Esophagus squamous epithelium (tissue), 5 donors: ENCODE measurements around the gene PRR4. TPM values are rescaled to one million over a fixed set of nuclear protein-coding genes. Genes with fewer than 3 reads are reported as not detected.

ENCODE experiments used
- DNase-seq: peaks from one replicate; lab custom pipeline; 2025; lab: John Stamatoyannopoulos, UW
- H3K27ac ChIP-seq, 4 donors: fragments of 200-600 bp; sonication (generic); one replicate each; pipeline ENCODE4 v1.5.1; 2016 to 2019; ENCODE audit warnings: mild to moderate bottlenecking in 1 of 4
- H3K27me3 ChIP-seq, 4 donors: fragments of 200-600 bp; sonication (generic); 1 replicate in 3 of 4; 2 replicates in 1 of 4; pipeline versions ENCODE4 v1.5.1 to v1.6.0; 2017 to 2021; ENCODE audit warnings: antibody characterized with exemption in 1 of 4
- H3K36me3 ChIP-seq, 3 donors: fragments of 200-600 bp; sonication (generic); one replicate each; pipeline ENCODE4 v1.5.1; 2016 to 2019
- H3K4me1 ChIP-seq, 3 donors: fragments of 200-600 bp; sonication (generic); one replicate each; pipeline ENCODE4 v1.5.1; 2017 to 2019
- H3K4me3 ChIP-seq, 4 donors: fragments of 200-600 bp; sonication (generic); 1 replicate in 3 of 4; 2 replicates in 1 of 4; pipeline ENCODE4 v1.5.1; 2016 to 2019; ENCODE audit warnings: mild to moderate bottlenecking in 2 of 4, moderate library complexity in 1 of 4
- H3K9me3 ChIP-seq, 3 donors: fragments of 200-600 bp; sonication (generic); one replicate each; pipeline ENCODE4 v1.5.1; 2016 to 2019
- POLR2A ChIP-seq, 4 donors: fragments of 450-650 bp; IDR thresholded peaks; one replicate each; pipeline ENCODE4 v1.6.1; 2017; ENCODE audit warnings: antibody characterized with exemption in 4 of 4, mild to moderate bottlenecking in 4 of 4, moderate library complexity in 3 of 4
- WGBS, 2 donors: methylation state at CpG; one replicate each; pipeline ENCODE4 v1.1.5; 2018; 5-methylcytosine and 5-hydroxymethylcytosine counted together
- intact Hi-C: fragments of 100-400 bp; cut with DNase I; formaldehyde crosslinking; loops from one replicate; pipeline ENCODE4 v1.15.0; 2022
- small RNA-seq, 4 donors: library from RNA; depleted of rRNA; stranded (forward); fragments of <200 nt; gene quantifications; one replicate each; pipeline ENCODE3, GENCODE V24; 2016
- total RNA-seq, 4 donors: library from RNA; depleted of rRNA; stranded (reverse); fragments of >200 nt; gene quantifications; one replicate each; pipeline ENCODE4 v1.1.0, GENCODE V29; 2016
- TF ChIP-seq, protein P1 (sequence below), 6 experiments: fragments of 450-650 bp in 4 of 6; fragments of 200-600 bp in 2 of 6; sonication (generic) in 2 of 6; IDR thresholded peaks; one replicate each; pipeline ENCODE4 v1.5.1; 2016 to 2019; ENCODE audit warnings: antibody characterized with exemption in 6 of 6, mild to moderate bottlenecking in 4 of 6, moderate library complexity in 4 of 6
- donor health status: DM: yes; HTN: yes; CAD: no.

Gene PRR4
- total RNA-seq, 4 donors from 2014 or later: 0.76 to 159 (median 1.4) TPM; not detected in 1

DNA sequence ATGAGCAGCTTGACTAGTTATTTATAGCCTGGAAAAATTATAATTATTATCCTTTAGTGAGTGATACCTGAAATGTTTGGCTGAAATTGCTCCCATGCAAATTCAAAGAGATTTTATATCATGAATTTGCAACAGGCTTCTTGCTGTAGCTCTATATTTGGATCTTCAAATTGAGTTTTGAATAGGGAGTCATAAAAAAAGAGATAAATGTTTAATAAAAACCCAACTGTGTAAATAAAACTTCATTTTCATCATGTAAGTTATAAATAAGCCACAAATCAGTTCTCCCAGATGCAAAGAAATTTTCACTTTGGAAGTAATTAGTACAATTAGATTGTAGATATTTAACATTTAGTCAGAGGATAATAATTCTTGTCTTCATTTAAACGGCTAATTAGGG is 42.1 kb downstream of the PRR4 start, which contains the start of gene TAS2R8:
Gene TAS2R8, minus strand, starts transcription at position 101 of the 400 bp plus-strand sequence. CDS start 306 bp downstream, outside the sequence.
- H3K4me1 ChIP-seq: no peaks in the 10 kb centered on the region
- intact Hi-C loops: no loop called here
- H3K4me3 ChIP-seq: no peak within 1 kb of the TSS
- H3K27me3 ChIP-seq: no peaks in the 10 kb centered on the region
- 45 to 54% methylated on average over 1 of the region's 1 CpG for WGBS, 2 donors
- no peaks in the 10 kb centered on the region for H3K9me3 ChIP-seq
- H3K27ac ChIP-seq: no peak within 1 kb of the TSS
- no peak for DNase-seq
- H3K36me3 ChIP-seq: no peaks in the 10 kb centered on the region
- TF ChIP-seq, protein P1, sequence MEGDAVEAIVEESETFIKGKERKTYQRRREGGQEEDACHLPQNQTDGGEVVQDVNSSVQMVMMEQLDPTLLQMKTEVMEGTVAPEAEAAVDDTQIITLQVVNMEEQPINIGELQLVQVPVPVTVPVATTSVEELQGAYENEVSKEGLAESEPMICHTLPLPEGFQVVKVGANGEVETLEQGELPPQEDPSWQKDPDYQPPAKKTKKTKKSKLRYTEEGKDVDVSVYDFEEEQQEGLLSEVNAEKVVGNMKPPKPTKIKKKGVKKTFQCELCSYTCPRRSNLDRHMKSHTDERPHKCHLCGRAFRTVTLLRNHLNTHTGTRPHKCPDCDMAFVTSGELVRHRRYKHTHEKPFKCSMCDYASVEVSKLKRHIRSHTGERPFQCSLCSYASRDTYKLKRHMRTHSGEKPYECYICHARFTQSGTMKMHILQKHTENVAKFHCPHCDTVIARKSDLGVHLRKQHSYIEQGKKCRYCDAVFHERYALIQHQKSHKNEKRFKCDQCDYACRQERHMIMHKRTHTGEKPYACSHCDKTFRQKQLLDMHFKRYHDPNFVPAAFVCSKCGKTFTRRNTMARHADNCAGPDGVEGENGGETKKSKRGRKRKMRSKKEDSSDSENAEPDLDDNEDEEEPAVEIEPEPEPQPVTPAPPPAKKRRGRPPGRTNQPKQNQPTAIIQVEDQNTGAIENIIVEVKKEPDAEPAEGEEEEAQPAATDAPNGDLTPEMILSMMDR (IDR thresholded peaks at IDR 0.05): no peak
- no peak for TF ChIP-seq POLR2A (IDR thresholded peaks at IDR 0.05)

DNA sequence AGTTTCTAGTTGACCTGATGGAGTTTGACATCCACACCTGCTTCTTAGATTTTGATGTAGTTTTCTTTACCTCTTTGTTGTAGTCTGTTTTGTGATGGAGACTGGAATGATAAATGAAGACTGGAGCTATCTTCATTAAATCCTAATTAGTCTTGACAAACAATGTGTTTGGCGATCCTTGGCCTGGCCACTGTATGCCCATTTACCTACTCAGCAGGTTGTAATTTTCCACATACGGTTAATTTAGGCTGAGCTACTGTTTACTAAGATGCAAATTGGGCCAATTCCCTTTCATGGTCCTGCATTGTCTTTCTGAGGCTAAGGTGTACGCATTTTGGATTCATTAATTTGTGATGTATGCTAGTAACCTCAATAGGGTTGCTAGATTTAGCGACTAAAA is 46.7 kb downstream of the PRR4 start, which contains the start of gene TAS2R7:
Gene TAS2R7, minus strand, starts transcription at position 41 of the 400 bp plus-strand sequence. CDS start 57 bp downstream, outside the sequence.
- TF ChIP-seq, protein P1 (IDR thresholded peaks at IDR 0.05): no peak
- no peak for TF ChIP-seq POLR2A (IDR thresholded peaks at IDR 0.05)
- Histone ChIP-seq H3K9me3 (no peaks in the 10 kb centered on the region), H3K4me1 (no peaks in the 10 kb centered on the region), H3K27ac (no peak within 1 kb of the TSS), H3K4me3 (no peak within 1 kb of the TSS), H3K36me3 (no peaks in the 10 kb centered on the region), H3K27me3 (no peaks in the 10 kb centered on the region)
- WGBS, 2 donors: 46% methylated on average over 4 of the region's 4 CpGs
- intact Hi-C loops: no loop called here
- DNase-seq: no peak

DNA sequence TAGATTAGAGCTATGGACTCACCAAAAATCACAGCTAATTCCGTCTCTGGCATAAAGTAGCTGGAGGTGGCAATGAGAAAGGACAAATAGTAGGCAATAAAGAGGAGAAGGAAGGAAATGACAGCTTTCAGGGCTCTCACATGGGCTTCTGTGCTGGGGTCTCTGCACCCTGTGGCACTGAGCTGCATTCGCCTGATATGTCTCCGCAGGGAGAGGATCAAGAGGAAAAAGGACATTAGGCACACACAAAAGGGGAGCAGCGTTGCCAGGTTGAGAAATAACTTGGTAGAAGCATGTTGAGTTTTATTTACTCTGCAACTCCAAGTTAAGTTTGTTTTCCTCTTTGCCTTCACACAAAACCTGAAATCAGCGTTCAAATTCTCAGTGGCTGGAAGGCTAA is 47.5 kb downstream of the PRR4 start:
- Histone ChIP-seq H3K4me1 (no peaks in the 10 kb centered on the region), H3K27me3 (no peaks in the 10 kb centered on the region), H3K4me3 (no peak overlapping the region), H3K36me3 (no peaks in the 10 kb centered on the region), H3K27ac (no peak overlapping the region), H3K9me3 (no peaks in the 10 kb centered on the region)
- WGBS, 2 donors: 42 to 48% methylated on average over 5 of the region's 5 CpGs
- intact Hi-C loops: no loop called here
- TF ChIP-seq POLR2A (IDR thresholded peaks at IDR 0.05): no peak
- TF ChIP-seq, protein P1 (IDR thresholded peaks at IDR 0.05): no peak
- no peak for DNase-seq

Small RNA genes within 50 kb of the gene (small RNA-seq; reads per million reads assigned to genes)
- 0 to 0.09 (median 0) reads per million in 4 donors for gene PRR4

Other genes starting within 250 kb of the PRR4 start
- gene MAGOHB, start 235.9 kb downstream of the PRR4 start, total RNA-seq: 10 to 100 TPM in 2 of 4 donors, 1 to 10 TPM in 2; 5.4 to 25.1 (median 9.8) TPM
- 10 to 100 TPM in 1 of 4 donors, 1 to 10 TPM in 3; 3.4 to 11.7 (median 8.2) TPM for gene STYK1, start 175.4 kb downstream of the PRR4 start, total RNA-seq
- 100 to 1,000 TPM; 318 to 484 (median 370) TPM for gene YBX3, start 126.2 kb downstream of the PRR4 start, total RNA-seq
- under 1 TPM in 1 of 4 donors, not detected in 3; 0.40 TPM for gene TAS2R7, start 46.8 kb downstream of the PRR4 start, total RNA-seq
- not detected for gene TAS2R8, start 42.2 kb downstream of the PRR4 start, total RNA-seq
- under 1 TPM in 1 of 4 donors, not detected in 3; 0.66 TPM for gene TAS2R9, start 39.3 kb downstream of the PRR4 start, total RNA-seq
- under 1 TPM in 2 of 4 donors, not detected in 2; 0.26 to 0.38 TPM for gene TAS2R10, start 23.1 kb downstream of the PRR4 start, total RNA-seq
- gene PRH1, start 34.8 kb upstream of the PRR4 start, total RNA-seq: 10 to 100 TPM in 3 of 4 donors, 1 to 10 TPM in 1; 5.3 to 38.5 (median 11.6) TPM
- gene TAS2R13, start 60.1 kb upstream of the PRR4 start, total RNA-seq: 1 to 10 TPM in 1 of 4 donors, under 1 TPM in 1, not detected in 2; 0.88 to 2.3 TPM
- gene PRH2, start 79.8 kb upstream of the PRR4 start, total RNA-seq: 1 to 10 TPM in 1 of 4 donors, under 1 TPM in 1, not detected in 2; 0.68 to 7.0 TPM
- 1 to 10 TPM in 3 of 4 donors, under 1 TPM in 1; 0.80 to 3.2 (median 1.7) TPM for gene TAS2R14, start 89.8 kb upstream of the PRR4 start, total RNA-seq
- 1 to 10 TPM in 2 of 4 donors, not detected in 2; 2.0 to 2.3 TPM for gene TAS2R50, start 137.4 kb upstream of the PRR4 start, total RNA-seq
- gene TAS2R20, start 148.8 kb upstream of the PRR4 start, total RNA-seq: 1 to 10 TPM in 2 of 4 donors, not detected in 2; 1.2 to 2.3 TPM
- gene TAS2R19, start 173.1 kb upstream of the PRR4 start, total RNA-seq: 1 to 10 TPM in 3 of 4 donors, under 1 TPM in 1; 0.29 to 5.9 (median 2.1) TPM
- gene TAS2R31, start 181.9 kb upstream of the PRR4 start, total RNA-seq: 1 to 10 TPM in 3 of 4 donors, not detected in 1; 1.7 to 6.5 (median 2.8) TPM
- 1 to 10 TPM in 2 of 4 donors, not detected in 2; 1.7 to 3.0 TPM for gene TAS2R46, start 212.8 kb upstream of the PRR4 start, total RNA-seq
- gene TAS2R43, start 242.8 kb upstream of the PRR4 start, total RNA-seq: 1 to 10 TPM in 2 of 4 donors, not detected in 2; 2.2 to 4.8 TPM